Measurements from ENCODE around the gene CPZ.
"Not testable (repeated sequence)": the region's sequence is repeated elsewhere in the genome, so short reads cannot be mapped to it uniquely, and the experiment has no call there.

CPZ gene

DNA sequence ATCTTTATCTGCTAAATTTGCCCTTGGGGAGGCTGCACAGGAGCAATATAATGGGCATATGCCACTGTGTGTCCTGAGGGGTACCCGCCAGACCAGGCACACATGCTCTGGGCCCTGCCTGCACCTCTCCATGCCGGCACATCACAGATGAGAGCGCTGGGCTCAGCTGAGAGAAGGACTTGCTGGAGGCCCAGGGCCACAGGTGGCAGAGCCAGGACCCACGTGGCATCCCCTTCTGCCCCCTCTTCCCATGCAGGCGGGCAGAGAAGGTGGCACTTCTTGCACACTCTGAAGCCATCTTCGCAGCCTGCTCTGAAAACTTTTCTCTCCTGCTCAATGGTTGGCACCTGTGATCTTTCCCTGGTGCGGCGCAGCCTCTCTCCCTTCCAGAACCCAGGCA is 20.1 kb downstream of the CPZ start:
- no peak for DNase-seq (ENCODE audit: low spot score)

DNA sequence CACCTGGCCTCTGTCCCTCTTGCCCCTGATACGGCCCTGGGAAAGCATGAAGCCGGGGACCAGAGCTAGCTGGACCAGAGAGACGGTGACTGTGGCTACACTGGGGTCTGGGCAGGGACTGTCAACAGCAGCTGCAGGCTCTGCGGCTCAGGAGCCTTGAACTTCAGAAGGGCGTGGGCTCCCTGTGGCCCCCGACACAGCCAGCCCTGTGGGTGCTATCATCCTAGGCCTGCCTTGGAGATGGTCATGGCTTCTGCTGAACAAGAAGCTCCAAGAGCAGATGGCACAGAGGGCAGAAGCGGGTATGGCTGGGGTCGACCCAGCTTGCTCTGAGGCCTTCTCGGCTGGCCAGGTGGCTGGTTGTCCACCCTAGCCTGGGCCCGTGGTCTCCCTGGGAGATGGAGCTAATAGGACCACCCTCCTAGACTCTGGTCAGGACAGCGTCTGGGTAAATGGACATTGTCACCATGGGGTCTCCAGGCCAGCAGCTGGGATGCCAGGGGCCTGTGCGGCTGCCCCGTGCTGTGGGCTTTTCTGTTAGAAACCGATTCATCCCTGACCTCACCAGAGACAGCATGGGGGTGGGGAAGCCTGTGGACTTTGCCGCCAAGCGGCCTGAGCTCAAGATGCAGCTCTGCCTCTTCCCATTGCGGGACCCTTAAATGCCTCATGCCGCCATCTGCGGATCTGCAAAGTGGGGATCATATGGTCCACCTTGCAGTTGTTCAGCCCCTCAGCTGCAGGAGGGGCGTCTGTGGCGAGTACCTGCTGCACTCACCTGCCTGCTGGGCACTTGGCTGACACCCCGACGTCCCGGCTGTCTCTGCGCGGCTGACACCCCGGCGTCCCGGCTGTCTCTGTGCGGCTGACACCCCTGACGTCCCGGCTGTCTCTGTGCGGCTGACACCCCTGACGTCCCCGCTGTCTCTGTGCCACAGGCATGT is 21.1 kb downstream of the CPZ start:
- no peak for DNase-seq (ENCODE audit: low spot score)

DNA sequence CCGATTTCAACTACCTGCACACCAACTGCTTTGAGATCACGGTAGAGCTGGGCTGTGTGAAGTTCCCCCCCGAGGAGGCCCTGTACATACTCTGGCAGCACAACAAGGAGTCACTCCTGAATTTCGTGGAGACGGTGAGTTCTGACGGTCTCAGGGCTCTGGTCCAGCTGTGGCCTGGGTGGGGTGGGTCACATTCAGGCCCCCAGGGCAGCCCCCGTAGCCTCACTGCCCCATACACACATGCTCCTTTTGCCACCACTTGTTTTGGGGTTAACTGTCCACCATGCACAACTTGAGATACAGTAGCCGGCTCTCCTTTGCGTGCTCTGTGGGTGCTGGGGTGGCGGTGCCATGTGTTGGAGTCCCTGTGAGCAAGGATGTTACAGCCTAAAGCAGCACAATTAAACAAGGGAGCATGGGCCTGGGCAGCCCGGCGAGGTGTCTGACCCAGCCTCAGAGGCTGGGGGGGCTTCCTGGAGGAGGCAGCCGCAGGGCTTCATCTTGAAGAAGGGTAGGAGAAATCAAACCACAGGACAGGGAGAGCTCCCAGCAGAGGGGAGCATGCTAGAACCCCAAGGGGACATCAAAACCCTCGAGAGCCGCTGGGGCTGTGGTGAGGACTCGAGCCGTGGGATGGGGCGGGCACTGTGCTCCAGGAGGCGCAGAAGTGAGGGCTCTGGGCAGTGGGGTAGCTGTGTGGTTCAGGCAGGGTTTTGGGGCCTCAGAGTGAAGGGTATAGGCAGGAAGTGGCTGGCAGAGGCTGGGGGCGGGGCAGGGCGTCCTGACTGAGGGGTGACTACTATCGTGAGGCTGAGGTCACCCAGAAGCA is 22.0 kb downstream of the CPZ start:
- no peak for DNase-seq (ENCODE audit: low spot score)

- DNase-seq (ENCODE audit: low spot score): no peak
Measured at GRCh38 chr4:8615366-8615765, 22.8 kb downstream of the CPZ start.

DNA sequence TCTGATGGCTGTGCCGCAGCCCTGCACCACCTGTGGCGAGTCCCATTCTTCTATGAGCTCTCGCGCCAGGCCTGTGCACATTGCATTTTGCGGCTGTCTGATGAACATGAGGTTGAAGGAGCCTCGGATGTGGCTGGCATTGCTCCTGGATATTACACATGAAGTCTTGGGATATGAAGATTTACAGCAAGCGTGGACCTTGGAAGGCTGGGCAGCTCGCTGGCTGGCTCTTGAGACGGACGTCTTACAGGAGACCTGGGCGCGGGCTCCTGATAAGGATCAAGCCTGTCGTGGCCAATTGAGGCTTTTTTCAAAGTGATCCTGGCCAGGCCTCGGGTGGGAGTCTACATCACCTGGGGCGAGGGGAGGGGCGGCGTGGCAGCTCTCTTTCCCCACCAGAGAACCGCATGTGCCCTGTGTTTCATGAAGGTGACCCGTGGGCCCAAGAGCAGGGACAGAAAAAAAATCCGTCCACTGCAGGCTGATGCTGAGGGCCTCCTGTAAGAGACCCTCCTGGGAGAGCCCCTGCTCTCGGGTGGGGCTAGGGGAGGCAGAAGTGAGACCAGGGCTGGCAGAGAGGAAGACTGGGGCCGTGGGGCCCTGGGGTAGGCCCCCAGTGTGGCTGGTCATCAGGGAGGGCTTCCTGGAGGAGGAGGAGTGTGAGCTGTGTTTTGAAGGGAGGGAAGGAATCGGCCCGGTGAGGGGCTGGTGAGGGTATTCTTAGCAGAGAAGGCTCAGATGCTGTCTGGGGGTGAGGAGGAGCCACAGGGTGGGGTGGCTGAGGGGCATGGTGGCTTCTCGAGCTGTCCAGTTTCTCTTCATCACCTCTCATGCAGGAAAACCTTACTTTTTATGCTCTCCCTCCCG is 23.6 kb downstream of the CPZ start:
- no peak for DNase-seq (ENCODE audit: low spot score)

DNA sequence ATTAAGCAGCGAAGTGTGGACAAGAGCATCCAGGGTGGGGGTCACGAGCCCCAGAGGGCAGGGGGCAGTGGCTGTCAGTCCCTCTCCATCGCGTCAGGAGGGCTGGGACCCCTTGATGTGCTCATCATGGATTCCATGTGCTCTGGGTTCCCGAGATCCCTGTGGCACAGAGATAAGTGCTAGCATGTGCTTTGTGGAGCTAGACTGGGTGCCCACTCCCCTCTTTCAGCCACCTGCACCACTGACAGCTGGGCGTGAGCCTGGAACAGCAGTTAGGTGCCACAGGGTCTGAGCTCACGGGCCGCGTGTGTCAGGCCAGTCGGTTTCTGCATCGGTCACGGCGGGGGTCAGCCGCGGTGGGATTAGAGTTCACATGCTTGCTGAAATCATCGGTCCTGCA is 24.3 kb downstream of the CPZ start:
- DNase-seq (ENCODE audit: low spot score): no peak

GRCh38 chr4:8617486-8618040 is 25.0 kb downstream of the CPZ start:
- DNase-seq (ENCODE audit: low spot score): no peak

- DNase-seq (ENCODE audit: low spot score): no peak
Measured at GRCh38 chr4:8618421-8618820, 25.9 kb downstream of the CPZ start.

GRCh38 chr4:8618961-8619720 is 26.6 kb downstream of the CPZ start:
- no peak for DNase-seq (ENCODE audit: low spot score)

GRCh38 chr4:8621135-8621534 is 28.6 kb downstream of the CPZ start:
- DNase-seq (ENCODE audit: low spot score): not testable (repeated sequence)

GRCh38 chr4:8624601-8625272 is 32.2 kb downstream of the CPZ start:
- DNase-seq (ENCODE audit: low spot score): not testable (repeated sequence)

- DNase-seq (ENCODE audit: low spot score): not testable (repeated sequence)
Measured at GRCh38 chr4:8630240-8630905, 37.8 kb downstream of the CPZ start.

DNA sequence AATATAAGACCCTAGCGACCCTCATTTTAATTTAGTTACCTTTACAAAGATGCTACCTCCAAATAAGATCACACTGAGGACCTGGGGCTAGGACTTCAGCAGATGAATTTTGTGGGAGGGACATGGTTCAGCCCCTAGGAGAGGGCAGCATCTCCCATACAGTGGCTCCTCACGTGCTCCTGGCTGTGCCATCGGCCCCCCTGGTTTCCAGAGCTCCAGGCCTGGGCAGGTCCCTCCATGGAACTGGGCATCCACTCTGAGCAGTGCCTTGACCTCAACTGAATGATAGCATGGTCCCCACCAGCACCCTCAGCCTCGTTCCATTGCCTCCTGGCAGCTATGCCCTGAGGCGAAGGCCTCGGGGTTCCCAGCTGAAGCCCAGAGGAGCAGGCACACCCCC is 39.3 kb downstream of the CPZ start:
- DNase-seq (ENCODE audit: low spot score): not testable (repeated sequence)

- not testable (repeated sequence) for DNase-seq (ENCODE audit: low spot score)
Measured at GRCh38 chr4:8634773-8635172, 42.2 kb downstream of the CPZ start.

DNA sequence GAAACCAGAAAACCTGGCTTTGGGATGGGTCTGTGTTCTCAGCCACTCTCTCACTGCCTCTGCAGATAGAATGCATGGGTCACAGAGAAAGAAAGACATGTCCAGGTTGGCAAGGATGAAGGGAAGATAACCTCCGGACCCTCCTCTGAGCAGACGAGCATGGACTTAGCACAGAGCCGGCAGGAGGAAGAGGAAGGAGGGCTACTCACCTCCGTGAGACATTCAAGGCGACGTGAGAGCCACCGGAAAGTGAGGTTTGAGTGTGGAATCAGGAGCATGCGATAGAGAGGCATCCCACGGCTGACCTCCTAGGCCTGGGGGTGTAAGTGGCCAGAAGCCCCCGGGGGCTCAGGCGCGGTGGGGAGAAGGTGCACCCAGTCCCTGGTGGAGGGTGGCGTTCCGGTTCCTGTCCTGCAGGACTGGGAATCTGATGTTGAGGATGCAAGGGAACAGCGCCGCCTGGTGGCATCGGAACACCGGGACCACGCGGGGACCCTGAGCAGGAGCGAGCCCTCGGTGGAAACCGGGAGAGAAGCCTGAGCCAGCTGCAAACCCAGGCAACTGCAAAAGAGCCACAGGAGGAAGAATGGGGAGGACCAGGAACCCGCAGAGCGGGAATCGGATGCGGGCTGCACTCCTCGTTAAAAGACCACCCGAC is 43.5 kb downstream of the CPZ start:
- not testable (repeated sequence) for DNase-seq (ENCODE audit: low spot score)

DNA sequence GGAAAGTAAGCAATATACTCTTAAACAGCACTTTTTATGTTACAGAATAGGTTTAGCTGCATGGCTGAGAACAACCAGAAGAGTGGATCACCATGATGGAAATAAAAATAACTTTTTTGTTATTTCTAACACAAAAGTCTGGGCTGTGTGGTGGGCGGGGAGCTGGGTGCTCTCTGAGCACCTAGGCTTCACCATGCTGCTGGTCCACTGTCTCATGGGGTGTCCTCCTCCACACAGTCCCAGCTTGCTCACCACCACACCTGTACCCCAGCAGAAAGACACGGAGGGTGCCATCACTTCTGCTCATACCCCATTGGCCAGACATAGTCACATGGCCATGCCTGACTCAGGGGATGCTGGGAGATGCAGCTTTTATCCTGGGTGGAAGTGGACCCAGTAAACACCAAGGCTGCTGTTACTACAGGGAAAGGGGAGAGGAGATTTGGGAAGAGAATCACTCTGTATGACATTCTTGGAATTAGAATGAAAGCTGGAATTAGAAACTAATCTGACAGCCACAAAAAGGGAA is 45.0 kb downstream of the CPZ start:
- DNase-seq (ENCODE audit: low spot score): no peak

GRCh38 chr4:8639021-8639420 is 46.5 kb downstream of the CPZ start:
- DNase-seq (ENCODE audit: low spot score): no peak

DNA sequence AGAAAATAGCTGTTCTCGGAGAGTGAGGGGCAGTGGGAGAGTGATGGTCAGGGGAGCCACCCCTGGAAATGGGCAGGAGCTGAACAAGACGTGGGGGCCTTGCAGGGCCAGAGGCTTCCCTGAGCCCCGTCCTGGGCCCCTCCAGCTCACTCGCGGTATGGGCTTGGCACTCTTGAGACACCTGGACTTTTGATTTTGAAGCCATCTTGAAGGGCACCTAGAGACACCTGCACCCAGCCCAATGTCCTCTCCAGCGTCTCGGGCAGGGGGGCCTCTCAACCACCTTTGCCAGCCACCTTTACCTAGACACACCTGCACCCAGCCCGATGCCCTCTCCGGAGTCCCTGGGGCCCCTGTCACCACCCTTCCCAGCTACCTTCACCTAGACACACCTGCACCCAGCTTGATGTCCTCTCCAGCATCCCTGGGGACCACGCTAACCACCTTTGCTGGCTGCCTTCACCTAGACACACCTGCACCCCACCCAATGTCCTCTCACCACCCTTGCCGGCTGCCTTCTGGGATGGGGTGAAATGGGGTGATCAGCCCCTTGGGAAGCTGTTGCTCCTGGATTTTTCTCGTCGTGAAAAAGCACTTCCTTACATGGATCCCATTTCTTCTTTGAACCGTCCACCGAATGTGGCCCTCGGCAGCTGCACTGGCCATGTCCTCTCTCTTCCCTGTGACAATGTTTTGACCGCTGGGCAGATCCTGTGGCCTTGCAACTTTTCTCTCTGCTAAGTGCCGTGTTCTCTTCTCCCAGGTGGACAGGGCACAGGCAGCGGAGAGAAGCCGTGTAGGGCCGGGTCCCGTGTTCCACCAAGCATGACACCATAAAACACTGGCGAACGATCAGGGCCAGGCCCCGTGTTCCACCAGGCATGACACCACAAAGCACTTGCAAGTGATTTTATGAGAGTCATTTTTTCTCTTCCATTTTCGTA is 47.5 kb downstream of the CPZ start:
- no peak for DNase-seq (ENCODE audit: low spot score)

All from LoVo (cell line).